Measurements from ENCODE around the gene MRGPRG. TPM values are rescaled to one million over a fixed set of nuclear protein-coding genes. Genes with fewer than 3 reads are reported as not detected.

Gene MRGPRG
- polyA plus RNA-seq, 1 donor from 2014 or later = not detected

GRCh38 chr11:3176487-3176886 is 42.1 kb downstream of the MRGPRG start:
- Histone ChIP-seq H3F3A (ENCODE audit: insufficient read depth, low read length, poor library complexity, severe bottlenecking) (no peaks in the 10 kb centered on the region), H3K9me2 (ENCODE audit: insufficient read depth, low read length) (no peaks in the 10 kb centered on the region), H2AFZ (ENCODE audit: low read depth, low read length) (no peak overlapping the region), H3K9me3 (ENCODE audit: low read length) (no peaks in the 10 kb centered on the region), H3K27me3 (ENCODE audit: insufficient read depth, low read depth, low read length) (no peaks in the 10 kb centered on the region), H3K4me3 (ENCODE audit: low read length) (no peak overlapping the region), H3K4me2 (ENCODE audit: low read length) (no peak overlapping the region), H3K79me2 (replicated peaks; ENCODE audit: insufficient read depth, low read length) (no peaks in the 10 kb centered on the region), H3K36me3 (ENCODE audit: insufficient read depth, low read length) (no peaks in the 10 kb centered on the region), H4K20me1 (ENCODE audit: insufficient read depth) (no peaks in the 10 kb centered on the region), H3K9ac (ENCODE audit: low read length) (no peak overlapping the region), H3K27ac (ENCODE audit: low read length) (no peak overlapping the region)
- TF ChIP-seq EZH2 (IDR thresholded peaks at IDR 0.05; ENCODE audit: borderline replicate concordance, insufficient read depth, low read length, poor library complexity, severe bottlenecking) (no peak), POLR2AphosphoS5 (IDR thresholded peaks at IDR 0.05) (no peak), TAF1 (IDR thresholded peaks at IDR 0.05; ENCODE audit: low read depth) (no peak), RAD21 (conservative IDR thresholded peaks at IDR 0.05) (no peak), CTCF (IDR thresholded peaks at IDR 0.05; ENCODE audit: poor library complexity, severe bottlenecking) (no peak), MXI1 (conservative IDR thresholded peaks at IDR 0.05; ENCODE audit: poor library complexity, severe bottlenecking) (no peak), EP300 (conservative IDR thresholded peaks at IDR 0.05; ENCODE audit: poor library complexity, severe bottlenecking) (no peak)

GRCh38 chr11:3175194-3175593 is 43.4 kb downstream of the MRGPRG start:
- Histone ChIP-seq H3K4me3 (ENCODE audit: low read length) (no peak overlapping the region), H3F3A (ENCODE audit: insufficient read depth, low read length, poor library complexity, severe bottlenecking) (no peaks in the 10 kb centered on the region), H2AFZ (ENCODE audit: low read depth, low read length) (no peak overlapping the region), H3K79me2 (replicated peaks; ENCODE audit: insufficient read depth, low read length) (no peaks in the 10 kb centered on the region), H3K9me2 (ENCODE audit: insufficient read depth, low read length) (no peaks in the 10 kb centered on the region), H3K36me3 (ENCODE audit: insufficient read depth, low read length) (no peaks in the 10 kb centered on the region), H3K27ac (ENCODE audit: low read length) (no peak overlapping the region), H3K27me3 (ENCODE audit: insufficient read depth, low read depth, low read length) (no peaks in the 10 kb centered on the region), H3K9me3 (ENCODE audit: low read length) (no peaks in the 10 kb centered on the region), H3K9ac (ENCODE audit: low read length) (no peak overlapping the region), H4K20me1 (ENCODE audit: insufficient read depth) (no peaks in the 10 kb centered on the region), H3K4me2 (ENCODE audit: low read length) (no peak overlapping the region)
- TF ChIP-seq POLR2AphosphoS5 (IDR thresholded peaks at IDR 0.05) = no peak
- no peak for TF ChIP-seq EP300 (conservative IDR thresholded peaks at IDR 0.05; ENCODE audit: poor library complexity, severe bottlenecking)
- no peak for TF ChIP-seq TAF1 (IDR thresholded peaks at IDR 0.05; ENCODE audit: low read depth)
- no peak for TF ChIP-seq REST (IDR thresholded peaks at IDR 0.05; ENCODE audit: borderline replicate concordance)
- TF ChIP-seq MXI1 (conservative IDR thresholded peaks at IDR 0.05; ENCODE audit: poor library complexity, severe bottlenecking) = no peak
- TF ChIP-seq RAD21 (conservative IDR thresholded peaks at IDR 0.05) = no peak
- no peak for TF ChIP-seq EZH2 (IDR thresholded peaks at IDR 0.05; ENCODE audit: borderline replicate concordance, insufficient read depth, low read length, poor library complexity, severe bottlenecking)
- TF ChIP-seq CTCF (IDR thresholded peaks at IDR 0.05; ENCODE audit: poor library complexity, severe bottlenecking) = no peak
- TF ChIP-seq SMC3 (conservative IDR thresholded peaks at IDR 0.05; ENCODE audit: poor library complexity) = no peak

All from neural cell (in vitro differentiated cells).